GM23338 (cell line): Measurements from ENCODE around the gene IMPA2. TPM values are rescaled to one million over a fixed set of nuclear protein-coding genes. Genes with fewer than 3 reads are reported as not detected.

ENCODE experiments used
- ATAC-seq: fragments of 200-7000 bp; cut with Tn5 transposase; 3 replicates; pipeline ENCODE4 v1.9.1; 2020
- DNase-seq: peaks from one replicate; pipeline ENCODE4 v3.0.0-alpha.2; 2015; ENCODE audit warnings: low spot score
- H2AFZ ChIP-seq: fragments of 200-600 bp; sonication (generic); 2 replicates; pipeline ENCODE4 v1.8.0; 2016; ENCODE audit warnings: antibody characterized with exemption, mild to moderate bottlenecking, moderate library complexity
- H3F3A ChIP-seq: fragments of 200-600 bp; sonication (generic); replicated peaks from 2 replicates; pipeline ENCODE4 v1.8.0; 2017; ENCODE audit warnings: antibody characterized with exemption, mixed run types, low read depth
- H3K27ac ChIP-seq: fragments of 200-600 bp; sonication (generic); 2 replicates; pipeline ENCODE4 v1.6.1; 2016; ENCODE audit warnings: low read depth
- H3K27me3 ChIP-seq: fragments of 200-600 bp; sonication (generic); 2 replicates; pipeline ENCODE4 v1.8.0; 2016; ENCODE audit warnings: mild to moderate bottlenecking, mixed run types, moderate library complexity; ENCODE audit not compliant: insufficient read depth
- H3K36me3 ChIP-seq: fragments of 200-600 bp; sonication (generic); 2 replicates; pipeline ENCODE4 v1.8.0; 2016; ENCODE audit warnings: mild to moderate bottlenecking; ENCODE audit not compliant: insufficient read depth
- H3K4me1 ChIP-seq: fragments of 200-600 bp; sonication (generic); 2 replicates; pipeline ENCODE4 v1.8.0; 2016; ENCODE audit warnings: mild to moderate bottlenecking, moderate library complexity; ENCODE audit not compliant: insufficient read depth
- H3K4me2 ChIP-seq: fragments of 200-600 bp; sonication (generic); 2 replicates; pipeline ENCODE4 v1.7.1; 2017; ENCODE audit warnings: mixed run types
- H3K4me3 ChIP-seq: fragments of 200-600 bp; sonication (generic); 2 replicates; pipeline ENCODE4 v1.6.1; 2016; ENCODE audit warnings: mixed run types
- H3K79me2 ChIP-seq: fragments of 200-600 bp; sonication (generic); replicated peaks from 2 replicates; pipeline ENCODE4 v1.8.0; 2017; ENCODE audit warnings: mild to moderate bottlenecking; ENCODE audit not compliant: insufficient read depth
- H3K9me2 ChIP-seq: fragments of 200-600 bp; sonication (generic); 2 replicates; pipeline ENCODE4 v1.8.0; 2017; ENCODE audit not compliant: insufficient read depth
- H4K20me1 ChIP-seq: fragments of 200-600 bp; sonication (generic); replicated peaks from 2 replicates; pipeline ENCODE4 v1.8.0; 2017; ENCODE audit warnings: mild to moderate bottlenecking; ENCODE audit not compliant: insufficient read depth
- H3K27ac Mint-ChIP-seq: 2 replicates; pipeline ENCODE4 v1.8.0; 2020; ENCODE audit warnings: inconsistent platforms, mild to moderate bottlenecking, moderate library complexity, mixed read lengths
- H3K27me3 Mint-ChIP-seq: 3 replicates; pipeline ENCODE4 v1.8.0; 2022; ENCODE audit warnings: low read depth, mild to moderate bottlenecking, moderate library complexity, mixed read lengths, inconsistent platforms; ENCODE audit not compliant: insufficient read depth, poor library complexity
- H3K36me3 Mint-ChIP-seq: 3 replicates; pipeline ENCODE4 v1.8.0; 2021; ENCODE audit warnings: low read depth, mild to moderate bottlenecking, inconsistent platforms, moderate library complexity, mixed read lengths
- H3K4me1 Mint-ChIP-seq: 3 replicates; pipeline ENCODE4 v1.8.0; 2020; ENCODE audit warnings: mild to moderate bottlenecking, inconsistent platforms, mixed read lengths
- H3K4me3 Mint-ChIP-seq: 3 replicates; pipeline ENCODE4 v1.8.0; 2021; ENCODE audit warnings: moderate library complexity, mild to moderate bottlenecking, inconsistent platforms, mixed read lengths
- H3K9me3 Mint-ChIP-seq: 3 replicates; pipeline ENCODE4 v1.8.0; 2020; ENCODE audit warnings: moderate library complexity, mild to moderate bottlenecking, inconsistent platforms, mixed read lengths
- CREB1 ChIP-seq: fragments of 250-450 bp; sonication (Bioruptor Pico); IDR thresholded peaks from 2 replicates; pipeline ENCODE4 v1.5.0; 2020; ENCODE audit warnings: low read depth, mild to moderate bottlenecking, moderate library complexity
- EZH2phosphoT487 ChIP-seq: fragments of 200-600 bp; sonication (generic); IDR thresholded peaks from one replicate; pipeline ENCODE4 v1.8.1; 2018; ENCODE audit warnings: antibody characterized with exemption; ENCODE audit not compliant: unreplicated experiment
- JUNB ChIP-seq: IDR thresholded peaks from one replicate; pipeline ENCODE4 v1.6.1; 2016; ENCODE audit warnings: antibody characterized with exemption; ENCODE audit not compliant: unreplicated experiment
- NANOG ChIP-seq: IDR thresholded peaks from 2 replicates; pipeline ENCODE4 v1.6.1; 2016; ENCODE audit warnings: antibody characterized with exemption, borderline replicate concordance
- POLR2AphosphoS5 ChIP-seq: IDR thresholded peaks from 2 replicates; pipeline ENCODE4 v1.6.1; 2016; ENCODE audit warnings: antibody characterized with exemption, low read depth
- STAT1 ChIP-seq: IDR thresholded peaks from one replicate; pipeline ENCODE4 v1.6.1; 2016; ENCODE audit warnings: antibody characterized with exemption; ENCODE audit not compliant: unreplicated experiment
- ZNF114 ChIP-seq: fragments of 250-450 bp; sonication (Bioruptor Pico); IDR thresholded peaks from 2 replicates; pipeline ENCODE4 v1.5.0; 2020; ENCODE audit warnings: mild to moderate bottlenecking, moderate library complexity
- ZNF331 ChIP-seq: fragments of 250-450 bp; sonication (Bioruptor Pico); IDR thresholded peaks from 2 replicates; pipeline ENCODE4 v1.5.0; 2020; ENCODE audit warnings: low read depth, mild to moderate bottlenecking, moderate library complexity
- polyA plus RNA-seq: library from polyadenylated mRNA; unstranded; fragments of >200 nt; fragmentation: Nextera tagmentation; extraction: Ambion mirVana; gene quantifications from 2 replicates; pipeline ENCODE4 v1.2.1, GENCODE V29; 2016
- total RNA-seq: library from RNA; depleted of rRNA; stranded (reverse); fragments of >200 nt; shearing (Covaris generic); gene quantifications from 2 replicates; pipeline ENCODE4 v1.2.3, GENCODE V29; 2014
- TF ChIP-seq, protein P1 (sequence below): IDR thresholded peaks from one replicate; pipeline ENCODE4 v1.6.1; 2018; ENCODE audit warnings: antibody characterized with exemption; ENCODE audit not compliant: unreplicated experiment

IMPA2 gene
- total and polyA plus RNA-seq, 2 experiments from 2014 or later, result 50.4 to 122 TPM

DNA sequence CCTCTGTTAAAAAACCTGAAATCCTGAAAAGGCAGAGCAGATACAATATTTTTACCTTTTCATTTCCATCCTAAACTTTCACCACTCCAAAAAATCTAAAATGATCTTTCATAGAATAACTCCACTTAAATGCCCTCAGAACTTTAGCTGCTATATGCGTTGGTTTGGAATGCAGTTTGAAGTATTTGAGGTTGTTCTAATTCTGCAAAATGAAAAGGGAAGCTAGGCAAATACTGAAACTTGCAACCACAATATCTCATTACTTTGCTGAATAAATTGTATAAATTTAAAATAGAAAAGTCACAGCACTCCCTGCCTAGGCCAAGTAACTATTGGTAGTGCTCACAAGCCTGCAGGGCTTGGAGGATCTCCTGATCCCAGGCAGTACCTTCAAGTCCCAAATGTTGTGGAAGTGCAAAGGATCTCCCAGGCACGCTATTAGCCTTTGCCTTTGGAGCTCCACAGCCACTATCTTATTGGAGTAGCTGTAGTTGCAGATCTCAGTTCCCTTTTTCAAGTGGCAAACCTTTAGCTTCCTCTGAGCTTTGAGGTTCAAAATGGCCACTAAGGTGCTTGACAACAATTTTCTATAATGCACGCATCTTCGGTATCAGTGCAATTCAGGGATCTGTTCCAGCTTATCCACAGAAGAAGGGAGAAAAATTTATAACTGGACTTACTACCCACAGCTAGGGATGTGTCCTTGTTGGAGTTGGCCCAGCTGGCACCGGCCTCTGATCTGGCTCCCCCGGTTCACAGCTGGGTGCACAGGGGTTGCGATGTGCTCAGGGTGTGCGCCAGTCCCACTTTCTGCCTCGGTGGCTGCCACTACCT, 68.9 kb downstream of the IMPA2 start:
- H3K36me3 Mint-ChIP-seq, result no peaks in the 10 kb centered on the region
- H3K27me3 Mint-ChIP-seq, result peaks cover 5% of the 10 kb centered on the region
- H3F3A ChIP-seq, result no peaks in the 10 kb centered on the region
- no peak for DNase-seq
- no peak overlapping the region for H3K4me3 ChIP-seq
- no peak overlapping the region for H3K4me3 Mint-ChIP-seq
- peaks cover 8% of the 10 kb centered on the region for H3K4me1 Mint-ChIP-seq
- no peak overlapping the region for H2AFZ ChIP-seq
- H3K4me2 ChIP-seq, result no peak overlapping the region
- no peaks in the 10 kb centered on the region for H3K9me2 ChIP-seq
- H4K20me1 ChIP-seq, result no peaks in the 10 kb centered on the region
- no peaks in the 10 kb centered on the region for H3K36me3 ChIP-seq
- no peak for ATAC-seq
- H3K9me3 Mint-ChIP-seq, result peaks cover 3% of the 10 kb centered on the region; the same call in 1 of the 3 replicates
- no peaks in the 10 kb centered on the region for H3K4me1 ChIP-seq
- H3K27ac ChIP-seq, result no peak overlapping the region
- TF ChIP-seq ZNF331 (CRISPR knock-in tag) (no peak), ZNF114 (CRISPR knock-in tag) (no peak), NANOG (no peak), EZH2phosphoT487 (no peak), JUNB (no peak), CREB1 (CRISPR knock-in tag) (no peak)
- TF ChIP-seq, protein P1, sequence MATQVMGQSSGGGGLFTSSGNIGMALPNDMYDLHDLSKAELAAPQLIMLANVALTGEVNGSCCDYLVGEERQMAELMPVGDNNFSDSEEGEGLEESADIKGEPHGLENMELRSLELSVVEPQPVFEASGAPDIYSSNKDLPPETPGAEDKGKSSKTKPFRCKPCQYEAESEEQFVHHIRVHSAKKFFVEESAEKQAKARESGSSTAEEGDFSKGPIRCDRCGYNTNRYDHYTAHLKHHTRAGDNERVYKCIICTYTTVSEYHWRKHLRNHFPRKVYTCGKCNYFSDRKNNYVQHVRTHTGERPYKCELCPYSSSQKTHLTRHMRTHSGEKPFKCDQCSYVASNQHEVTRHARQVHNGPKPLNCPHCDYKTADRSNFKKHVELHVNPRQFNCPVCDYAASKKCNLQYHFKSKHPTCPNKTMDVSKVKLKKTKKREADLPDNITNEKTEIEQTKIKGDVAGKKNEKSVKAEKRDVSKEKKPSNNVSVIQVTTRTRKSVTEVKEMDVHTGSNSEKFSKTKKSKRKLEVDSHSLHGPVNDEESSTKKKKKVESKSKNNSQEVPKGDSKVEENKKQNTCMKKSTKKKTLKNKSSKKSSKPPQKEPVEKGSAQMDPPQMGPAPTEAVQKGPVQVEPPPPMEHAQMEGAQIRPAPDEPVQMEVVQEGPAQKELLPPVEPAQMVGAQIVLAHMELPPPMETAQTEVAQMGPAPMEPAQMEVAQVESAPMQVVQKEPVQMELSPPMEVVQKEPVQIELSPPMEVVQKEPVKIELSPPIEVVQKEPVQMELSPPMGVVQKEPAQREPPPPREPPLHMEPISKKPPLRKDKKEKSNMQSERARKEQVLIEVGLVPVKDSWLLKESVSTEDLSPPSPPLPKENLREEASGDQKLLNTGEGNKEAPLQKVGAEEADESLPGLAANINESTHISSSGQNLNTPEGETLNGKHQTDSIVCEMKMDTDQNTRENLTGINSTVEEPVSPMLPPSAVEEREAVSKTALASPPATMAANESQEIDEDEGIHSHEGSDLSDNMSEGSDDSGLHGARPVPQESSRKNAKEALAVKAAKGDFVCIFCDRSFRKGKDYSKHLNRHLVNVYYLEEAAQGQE, result no peak
- no peak overlapping the region for H3K27ac Mint-ChIP-seq
- no peaks in the 10 kb centered on the region for H3K79me2 ChIP-seq
- H3K27me3 ChIP-seq, result no peaks in the 10 kb centered on the region

DNA sequence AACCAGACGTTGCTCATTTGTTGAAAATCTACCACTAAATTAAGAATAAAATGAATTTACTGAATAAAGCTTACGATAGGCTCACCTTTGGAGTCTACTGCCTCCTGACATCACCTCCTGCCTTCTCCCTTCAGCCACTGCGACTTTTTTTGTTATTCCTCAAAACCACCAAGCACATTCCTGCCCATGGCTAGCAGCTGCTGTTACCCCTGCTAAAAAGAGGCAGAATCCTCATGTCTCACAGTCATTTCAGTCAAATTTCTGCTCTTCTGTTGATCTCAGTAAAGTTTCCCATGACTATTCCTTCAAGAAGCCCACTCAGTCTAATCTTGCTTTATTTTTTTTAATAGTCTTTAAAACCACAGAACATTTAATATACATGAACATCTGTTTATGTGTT, 71.6 kb downstream of the IMPA2 start:
- Mint-ChIP-seq H3K36me3 (no peaks in the 10 kb centered on the region), H3K4me3 (no peak overlapping the region), H3K27ac (no peak overlapping the region), H3K4me1 (peaks cover 8% of the 10 kb centered on the region), H3K9me3 (peaks cover 2% of the 10 kb centered on the region; the same call in 1 of the 3 replicates), H3K27me3 (peaks cover 5% of the 10 kb centered on the region)
- H3K4me1 ChIP-seq, result no peaks in the 10 kb centered on the region
- no peak overlapping the region for H3K4me2 ChIP-seq
- TF ChIP-seq ZNF114 (CRISPR knock-in tag) (no peak), POLR2AphosphoS5 (no peak), CREB1 (CRISPR knock-in tag) (no peak), JUNB (no peak), STAT1 (no peak)
- no peaks in the 10 kb centered on the region for H3K36me3 ChIP-seq
- DNase-seq (peak; percentile 33), ATAC-seq (peak; percentile 18; the same call in 1 of the 3 replicates)
- no peak overlapping the region for H3K27ac ChIP-seq
- no peak overlapping the region; the same call in 1 of the 2 replicates for H2AFZ ChIP-seq
- no peak overlapping the region for H3K4me3 ChIP-seq
- no peaks in the 10 kb centered on the region for H4K20me1 ChIP-seq
- H3K79me2 ChIP-seq, result no peaks in the 10 kb centered on the region
- no peaks in the 10 kb centered on the region for H3K9me2 ChIP-seq
- H3K27me3 ChIP-seq, result no peaks in the 10 kb centered on the region
- H3F3A ChIP-seq, result no peaks in the 10 kb centered on the region
